Ramos (cell line): ENCODE measurements around the gene FZD1.
"Not testable (repeated sequence)": the region's sequence is repeated elsewhere in the genome, so short reads cannot be mapped to it uniquely, and the experiment has no call there.

ENCODE experiments used
- in situ Hi-C: fragments of 300-500 bp; cut with MboI; formaldehyde crosslinking; loops from one replicate; pipeline ENCODE4 v1.14.3; 2022; ENCODE audit warnings: low sequenced_read_pairs; ENCODE audit not compliant: unreplicated experiment

FZD1 gene

DNA sequence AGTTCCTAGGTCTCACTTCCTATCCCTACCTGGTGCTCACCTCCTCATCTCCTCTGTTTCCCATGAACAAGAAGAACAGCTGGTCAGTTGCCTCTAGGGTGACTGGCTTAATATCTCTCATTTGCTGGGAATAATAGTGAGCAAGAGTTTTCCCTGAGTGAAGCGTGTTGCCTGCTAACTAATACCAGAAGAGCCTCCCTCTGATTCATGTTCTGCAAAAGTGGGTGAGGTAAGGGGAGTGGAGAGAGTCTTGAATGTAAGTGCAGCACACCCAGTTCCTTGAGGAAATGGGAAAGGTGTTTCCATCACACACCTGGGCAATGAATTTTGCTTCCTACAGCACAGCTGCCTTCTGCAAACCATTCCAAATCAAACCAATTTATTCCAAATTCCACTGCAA is 29.6 kb downstream of the FZD1 start:
- in situ Hi-C loops = no loop called here

DNA sequence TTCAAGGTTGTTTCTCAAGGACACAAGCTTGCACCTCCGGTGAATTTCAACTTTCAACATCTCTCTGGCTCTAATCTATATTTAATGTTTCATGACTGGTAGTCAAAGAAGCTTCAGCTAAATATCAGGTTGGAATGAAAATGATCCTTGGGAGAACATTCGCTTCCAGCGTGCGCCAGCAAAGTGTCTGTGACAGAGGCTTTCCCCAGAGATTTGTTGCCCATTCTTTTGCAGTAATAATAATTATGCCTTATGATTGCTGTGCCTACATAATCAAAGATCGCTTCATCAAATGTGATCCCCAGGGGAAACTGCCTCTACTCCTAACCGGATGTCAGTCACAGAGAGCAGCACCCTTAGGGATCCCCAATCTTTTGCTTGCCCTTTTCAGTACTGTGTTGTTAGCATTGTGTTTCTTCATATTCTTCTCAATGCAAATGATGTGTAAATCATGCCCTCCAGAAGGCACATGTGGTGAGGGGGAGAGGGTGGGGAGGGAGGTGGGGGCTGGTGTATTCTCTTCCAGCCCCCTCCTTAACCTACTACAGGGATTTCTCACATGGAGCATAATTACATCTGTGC is 30.5 kb downstream of the FZD1 start:
- in situ Hi-C loops = no loop called here

DNA sequence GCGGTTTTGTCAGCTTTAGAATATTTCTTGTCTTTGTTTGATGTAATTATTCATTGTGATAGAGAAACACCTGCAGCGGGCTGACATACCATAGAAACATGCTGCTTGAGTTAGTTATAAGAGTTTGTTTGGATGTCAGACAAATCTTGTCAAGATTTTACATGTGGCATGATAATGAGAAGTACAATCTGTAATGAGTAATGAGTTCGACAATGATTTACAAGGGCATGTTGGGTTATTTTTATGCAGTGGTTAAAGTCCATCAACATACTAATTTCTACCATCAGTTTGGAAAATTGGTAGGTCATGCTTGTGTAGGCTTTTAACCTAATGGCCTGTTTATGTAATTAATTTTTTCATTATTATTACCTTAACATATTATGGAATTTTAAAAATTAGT is 31.3 kb downstream of the FZD1 start:
- in situ Hi-C loops = no loop called here

DNA sequence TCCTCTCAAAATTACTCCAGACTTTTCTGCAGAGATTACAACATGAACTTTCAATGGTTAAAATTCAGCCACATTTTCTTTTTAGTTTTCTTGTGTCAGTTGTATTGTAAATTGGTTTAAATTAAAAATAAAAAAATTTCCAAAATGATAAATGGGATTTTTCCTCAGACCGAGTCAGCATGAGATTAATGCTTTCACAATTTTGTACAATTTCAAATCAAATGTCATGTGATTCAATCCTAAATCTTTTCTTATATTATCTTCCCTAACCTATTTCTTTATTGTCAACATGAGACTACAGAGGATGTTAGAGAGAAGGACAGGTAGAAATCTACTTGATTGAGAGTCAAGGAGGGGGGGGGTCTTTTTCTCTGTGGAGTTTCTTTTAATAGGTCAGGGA is 33.7 kb downstream of the FZD1 start:
- in situ Hi-C loops = no loop called here

DNA sequence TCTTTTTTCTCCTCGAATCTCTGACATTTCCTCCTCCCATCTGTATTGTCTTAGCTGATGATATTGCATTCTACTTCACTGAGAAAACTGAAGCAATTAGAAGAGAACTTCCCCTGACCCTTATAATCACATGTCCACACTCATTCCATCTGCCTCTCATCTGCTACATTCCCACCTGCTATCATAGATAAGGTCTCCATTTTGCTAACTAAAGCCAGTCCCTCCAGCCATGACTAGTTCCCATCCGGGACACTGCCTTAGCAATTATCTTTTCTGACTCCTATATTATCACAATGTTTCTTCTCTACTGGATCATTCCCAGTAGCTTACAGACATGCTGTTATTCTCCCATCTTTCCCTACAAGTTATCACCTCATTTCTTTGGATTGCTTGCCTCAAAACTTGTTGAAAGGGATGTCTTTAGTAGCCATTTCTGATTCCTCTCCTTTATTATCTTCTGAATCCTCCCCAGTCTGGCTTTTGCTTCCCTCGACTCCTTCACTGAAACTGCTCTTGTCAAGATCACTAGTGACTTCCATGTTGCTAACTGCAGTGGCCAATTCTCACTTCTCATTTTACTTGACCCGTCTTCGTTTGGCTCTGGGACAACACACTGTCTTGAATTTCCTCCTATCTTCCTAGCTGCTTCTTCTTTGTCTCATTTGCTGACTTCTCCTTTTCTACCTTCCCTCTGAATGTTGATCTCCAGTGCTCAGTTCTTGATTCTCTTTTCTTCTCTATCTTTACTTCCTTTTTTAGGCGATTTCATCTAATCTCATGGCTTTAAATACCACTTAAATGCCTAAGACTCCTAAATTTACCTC is 35.9 kb downstream of the FZD1 start:
- in situ Hi-C loops = no loop called here

DNA sequence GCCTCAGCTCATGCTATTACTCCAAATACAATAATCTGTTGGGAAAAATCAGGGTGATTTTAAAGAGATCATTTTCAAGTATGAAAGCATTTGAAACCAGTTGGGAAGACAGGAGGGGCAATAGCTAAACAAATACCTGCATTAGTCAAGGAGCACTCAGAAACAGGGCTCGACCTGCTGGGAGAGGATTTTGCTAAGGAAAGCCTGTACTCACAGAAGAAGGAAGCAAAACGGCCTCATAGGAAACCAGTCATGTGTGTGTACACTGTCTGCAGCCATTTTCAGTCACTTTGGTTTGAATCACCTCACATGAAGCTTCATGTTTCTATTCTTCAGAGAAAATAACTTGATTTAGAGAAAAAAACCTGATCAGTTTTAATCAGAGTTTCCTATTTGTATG is 38.6 kb downstream of the FZD1 start:
- in situ Hi-C loops = no loop called here

DNA sequence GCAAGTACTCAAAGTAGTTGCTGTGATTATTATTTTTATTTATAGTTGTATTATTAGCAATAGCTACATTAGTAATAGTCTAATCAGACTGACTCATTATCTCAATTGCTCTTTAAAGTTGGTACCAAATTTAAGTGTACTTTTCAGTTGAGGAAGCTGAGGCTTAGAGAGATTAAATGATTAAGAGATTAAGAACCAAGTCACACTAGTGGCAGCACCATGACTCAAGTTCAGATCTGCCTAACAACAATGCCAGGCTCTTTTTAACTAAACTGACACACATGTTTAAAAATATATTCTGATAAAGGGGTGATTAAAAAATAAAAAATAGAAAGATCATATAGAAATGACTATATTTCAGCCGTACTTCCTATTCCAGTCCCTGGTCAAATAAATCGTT is 42.0 kb downstream of the FZD1 start:
- in situ Hi-C loops = no loop called here

DNA sequence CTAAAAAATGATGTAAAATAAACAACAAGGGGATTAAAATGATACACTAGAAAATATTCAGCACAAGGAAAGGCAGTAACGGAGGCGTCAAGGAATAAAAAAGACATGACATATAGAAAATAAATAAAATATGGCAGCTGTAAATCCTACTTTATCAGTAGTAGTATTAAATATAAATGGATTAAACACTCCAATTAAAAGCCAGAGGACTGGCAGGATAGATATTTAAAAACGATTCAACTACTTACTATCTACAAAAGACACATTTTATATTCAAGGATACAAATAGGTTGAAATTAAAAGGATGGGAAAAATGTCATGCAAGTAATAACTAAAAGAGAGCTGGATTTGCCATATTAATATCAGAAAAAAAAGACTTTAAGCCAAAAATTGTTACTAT is 43.2 kb downstream of the FZD1 start:
- in situ Hi-C loops = no loop called here

DNA sequence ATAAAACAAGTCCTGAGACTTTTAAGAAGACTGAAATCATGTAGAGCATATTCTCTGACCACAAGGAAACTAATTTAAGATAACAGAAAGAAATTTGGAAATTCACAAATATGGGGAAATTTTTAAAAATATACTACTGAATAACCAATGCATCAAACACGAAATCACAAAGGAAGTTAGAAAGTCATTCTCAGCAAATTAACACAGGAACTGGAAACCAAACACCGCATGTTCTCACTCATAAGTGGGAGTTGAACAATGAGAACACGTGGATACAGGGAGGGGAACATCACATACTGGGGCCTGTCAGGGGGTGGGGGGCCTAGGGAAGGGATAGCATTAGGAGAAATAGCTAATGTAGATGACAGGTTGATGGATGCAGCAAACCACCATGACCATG is 44.0 kb downstream of the FZD1 start:
- in situ Hi-C loops = not testable (repeated sequence)

DNA sequence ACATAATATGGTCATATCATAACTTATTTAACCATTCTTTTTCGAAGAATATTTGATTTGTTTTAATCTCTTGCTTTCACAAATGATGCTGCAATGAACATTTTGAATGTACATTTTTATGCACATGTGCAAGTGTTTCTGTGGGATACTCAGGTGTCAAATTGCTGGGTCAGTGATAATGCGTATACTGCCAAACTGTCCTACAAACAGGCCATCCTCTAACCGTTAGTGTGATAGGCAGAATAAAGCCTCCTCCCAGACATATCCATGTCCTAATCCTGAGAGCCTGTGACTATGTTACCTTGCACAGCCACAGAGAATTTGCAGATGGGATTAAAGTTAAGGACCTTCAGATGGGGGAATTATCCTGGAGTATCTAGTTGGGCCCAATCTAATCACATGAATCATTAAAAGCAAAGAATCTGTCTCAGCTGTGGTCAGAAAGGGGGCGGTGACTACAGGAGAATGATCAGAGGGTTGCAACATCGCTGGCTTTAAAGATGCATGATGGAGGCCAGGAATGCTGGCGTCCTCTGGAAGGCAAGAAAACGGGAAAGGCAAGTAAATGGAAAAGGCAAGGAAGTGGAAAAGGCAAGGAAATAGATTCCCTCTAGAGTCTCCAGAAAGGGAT is 46.7 kb downstream of the FZD1 start:
- in situ Hi-C loops = no loop called here

DNA sequence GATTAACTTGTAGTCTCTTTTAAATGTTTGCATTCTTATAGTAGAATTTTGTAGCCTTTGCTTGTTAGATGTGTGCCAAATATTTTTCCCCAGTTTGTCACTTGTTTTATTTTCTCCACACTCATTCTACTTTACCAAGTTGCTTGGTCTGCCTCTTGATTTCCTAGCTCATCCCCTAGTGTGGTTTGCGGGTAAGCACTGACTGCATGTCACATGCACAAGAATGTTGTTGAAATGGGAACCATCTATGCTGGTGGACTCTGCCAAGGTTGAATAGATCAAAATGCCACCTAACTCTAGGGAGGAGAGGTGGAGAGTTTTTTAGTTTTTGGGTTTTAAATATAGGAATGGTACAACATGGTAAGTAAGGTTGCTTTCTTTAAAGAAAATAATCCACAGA is 47.6 kb downstream of the FZD1 start:
- in situ Hi-C loops = no loop called here

DNA sequence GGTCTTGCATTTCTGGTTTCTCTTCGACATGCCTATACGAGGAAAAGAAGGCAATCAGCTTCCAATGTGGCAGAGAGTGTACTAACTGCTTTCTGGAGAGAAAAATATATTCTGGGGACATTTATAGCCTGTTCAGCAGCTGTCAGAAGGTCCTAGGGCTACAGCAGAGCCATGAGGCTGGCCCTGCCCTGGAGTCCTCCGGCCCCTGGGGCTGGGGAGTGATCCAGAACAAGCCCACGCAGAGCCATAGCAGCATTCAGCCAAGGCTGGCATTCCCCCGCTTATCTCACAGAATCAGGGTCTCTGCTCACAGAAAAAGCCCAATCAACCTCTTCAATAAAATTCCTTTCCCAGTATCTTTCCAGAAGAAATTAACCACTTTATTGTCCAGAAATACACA is 48.9 kb downstream of the FZD1 start:
- in situ Hi-C loops = no loop called here

DNA sequence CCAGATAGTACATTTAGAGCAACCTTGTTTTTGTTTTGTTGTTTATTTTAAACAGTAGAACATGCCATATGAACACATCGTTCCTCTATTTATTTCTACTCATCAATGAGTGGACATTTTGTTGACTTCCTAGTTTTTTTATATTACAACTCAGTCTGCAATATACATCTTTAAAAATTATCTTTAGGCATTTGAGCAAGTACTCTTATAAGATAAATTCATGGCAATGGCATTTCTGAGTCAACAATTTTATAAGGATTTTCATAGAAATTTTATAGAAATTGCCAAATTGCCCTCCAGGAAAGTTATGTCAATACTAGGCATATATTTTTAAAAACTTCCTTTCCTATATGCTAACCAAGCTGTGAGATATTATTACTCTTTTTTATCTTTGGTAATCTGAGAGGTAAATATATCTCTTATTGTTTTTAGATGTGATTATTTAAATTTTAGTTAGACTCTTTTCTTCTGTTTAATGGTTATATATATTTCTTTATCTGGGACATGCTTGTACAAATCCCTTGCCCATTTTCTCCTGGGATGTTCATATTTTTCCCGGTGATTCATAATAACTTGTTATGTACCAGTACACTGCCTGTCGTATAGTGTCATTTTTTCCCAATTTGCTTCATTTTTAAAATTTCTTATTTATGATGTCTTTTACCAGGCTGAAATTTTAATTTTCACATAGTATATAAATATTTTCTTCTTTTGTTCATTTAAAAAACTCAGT is 50.5 kb downstream of the FZD1 start:
- in situ Hi-C loops = no loop called here

DNA sequence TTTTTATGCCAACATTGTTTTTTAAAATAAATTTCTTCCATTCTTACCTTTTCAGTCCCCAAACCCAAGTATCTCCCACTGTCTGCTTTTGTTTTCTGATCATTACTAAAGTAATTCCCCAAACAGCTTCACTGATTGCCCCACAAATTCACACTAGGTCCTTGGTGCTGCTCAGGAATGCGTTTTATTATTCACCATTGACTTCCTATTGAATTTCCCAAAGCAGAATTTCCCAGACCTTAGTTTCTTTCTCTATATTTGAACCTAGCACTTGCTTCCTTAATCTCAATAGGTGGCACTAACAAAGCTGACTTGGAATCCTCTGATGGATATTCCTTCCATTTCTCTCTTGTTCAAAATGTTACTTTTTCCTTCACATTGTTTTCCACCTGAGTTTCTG is 52.2 kb downstream of the FZD1 start:
- in situ Hi-C loops = no loop called here

DNA sequence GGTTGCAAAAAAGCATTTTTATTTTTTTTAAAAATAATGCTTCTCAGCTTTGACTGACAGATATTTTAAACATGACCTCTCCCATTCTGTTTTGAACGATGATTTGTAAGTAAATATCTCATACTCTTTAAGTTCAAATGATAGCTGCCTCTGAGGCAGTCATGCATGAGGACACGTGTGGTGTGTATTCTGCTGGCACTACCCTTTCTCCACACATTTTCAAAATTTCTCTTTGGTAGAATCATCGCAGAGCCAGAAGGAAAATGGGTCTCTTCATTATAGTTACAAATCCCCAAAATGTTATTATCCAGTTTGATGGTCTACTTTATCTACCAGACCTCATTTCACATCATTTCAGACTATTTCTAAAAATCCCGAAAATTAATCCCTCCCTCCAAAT is 55.1 kb downstream of the FZD1 start:
- in situ Hi-C loops = no loop called here

DNA sequence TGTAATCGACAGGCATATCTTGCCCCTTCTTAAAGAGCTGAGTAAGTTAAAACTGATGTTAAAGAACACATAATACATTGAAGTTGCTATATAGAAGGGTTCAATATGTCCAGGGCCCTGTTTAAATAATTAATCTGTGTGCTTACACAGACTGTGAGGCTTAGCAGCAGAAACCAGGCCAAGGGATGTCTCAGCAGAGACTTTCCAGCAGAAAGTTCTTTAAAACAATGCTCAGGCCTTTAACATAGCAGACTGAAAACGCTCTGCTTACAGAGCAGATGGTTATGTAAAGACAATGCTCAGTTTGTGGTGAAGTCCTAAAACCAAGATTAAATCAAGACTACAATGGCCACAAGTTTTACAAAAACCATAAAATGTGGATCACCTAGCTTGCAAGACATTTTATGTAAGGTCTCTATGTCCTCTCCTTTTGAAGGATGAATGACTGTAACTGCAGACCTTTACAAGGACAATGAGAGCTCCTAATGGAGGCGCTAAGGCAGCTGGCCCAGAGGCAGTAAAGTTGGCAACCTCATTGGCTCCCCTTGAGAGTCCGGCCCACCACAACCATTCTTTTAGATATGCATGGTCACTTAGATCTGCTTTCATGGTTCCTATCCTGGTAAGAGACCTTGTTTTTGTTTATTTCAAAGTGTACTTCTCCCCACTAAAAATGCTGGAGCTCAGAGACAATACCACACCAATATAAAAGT is 56.3 kb downstream of the FZD1 start:
- in situ Hi-C loops = no loop called here
